HG03139 (cell line): ENCODE results near the gene HTR1E.
"Not testable (repeated sequence)": the region's sequence is repeated elsewhere in the genome, so short reads cannot be mapped to it uniquely, and the experiment has no call there.

Experiments used
- ATAC-seq: cut with Tn5 transposase; IDR thresholded peaks from one replicate; pipeline ENCODE4 v1.9.1; 2021; ENCODE audit not compliant: unreplicated experiment

The HTR1E gene, protein sequence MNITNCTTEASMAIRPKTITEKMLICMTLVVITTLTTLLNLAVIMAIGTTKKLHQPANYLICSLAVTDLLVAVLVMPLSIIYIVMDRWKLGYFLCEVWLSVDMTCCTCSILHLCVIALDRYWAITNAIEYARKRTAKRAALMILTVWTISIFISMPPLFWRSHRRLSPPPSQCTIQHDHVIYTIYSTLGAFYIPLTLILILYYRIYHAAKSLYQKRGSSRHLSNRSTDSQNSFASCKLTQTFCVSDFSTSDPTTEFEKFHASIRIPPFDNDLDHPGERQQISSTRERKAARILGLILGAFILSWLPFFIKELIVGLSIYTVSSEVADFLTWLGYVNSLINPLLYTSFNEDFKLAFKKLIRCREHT

DNA sequence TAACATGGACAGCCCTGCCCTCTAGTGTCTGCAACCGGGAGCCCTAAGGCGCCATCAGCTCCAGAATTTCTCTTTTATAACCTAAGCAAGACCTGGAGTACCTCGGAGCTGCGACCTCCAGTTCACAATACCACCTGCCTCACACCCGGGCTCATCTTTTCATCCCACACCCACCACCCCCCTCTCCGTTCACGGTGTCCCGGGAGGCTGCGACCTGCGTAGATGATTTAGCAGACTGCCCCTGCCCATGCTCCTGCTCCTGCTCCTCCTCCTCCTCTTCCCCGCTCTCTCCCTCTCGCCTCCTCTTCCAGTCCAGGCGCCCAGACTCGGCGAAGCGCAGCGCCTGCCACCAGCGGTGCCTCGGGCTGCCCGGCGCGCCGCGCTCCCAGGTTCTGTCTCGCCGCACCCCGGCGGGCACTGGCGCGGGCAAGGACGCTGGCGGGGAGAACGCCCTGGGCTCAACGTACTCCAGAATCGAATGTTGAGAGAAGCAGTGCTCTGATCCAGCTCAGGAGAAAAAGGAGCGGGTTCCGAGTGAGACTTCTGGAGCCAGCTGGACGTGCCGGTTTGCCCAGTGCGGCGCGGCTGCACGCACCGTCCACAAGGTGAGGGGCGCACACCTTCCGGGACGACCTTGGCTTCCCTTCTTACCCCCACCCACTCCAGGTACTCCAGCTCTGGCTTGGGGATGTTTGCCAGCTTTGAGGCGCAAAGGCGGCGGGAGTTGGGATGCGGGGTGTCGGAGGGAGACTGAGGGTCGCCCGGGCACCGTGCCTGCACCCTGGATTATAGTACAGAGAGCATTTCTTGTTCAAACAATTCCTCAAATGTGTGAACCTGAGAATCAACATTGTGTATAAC lies at the start of gene HTR1E:
Gene HTR1E (plus strand): TSS at position 310 of the 861 bp plus-strand sequence. CDS start 77,807 bp downstream, outside the sequence.
- ATAC-seq: peak; percentile 65

DNA sequence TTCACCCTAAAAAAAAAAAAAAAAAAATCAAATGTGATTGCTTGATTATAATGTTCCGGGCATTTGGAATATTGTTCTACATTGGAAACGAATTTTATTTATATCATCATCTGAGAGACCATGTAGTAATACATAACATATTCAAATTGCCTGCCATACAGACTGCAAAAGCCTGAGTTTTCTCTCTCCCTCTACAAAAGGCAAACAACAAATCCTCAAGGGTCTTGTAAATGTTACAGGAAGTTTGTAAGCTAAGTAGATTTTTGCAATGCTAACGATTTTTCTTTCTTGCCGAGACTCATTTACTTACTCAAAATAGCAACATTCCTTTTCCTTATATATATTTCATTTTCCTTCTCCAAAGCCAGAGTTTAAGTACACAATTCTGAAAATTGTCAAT lies 49.0 kb upstream of the HTR1E start:
- ATAC-seq: no peak

DNA sequence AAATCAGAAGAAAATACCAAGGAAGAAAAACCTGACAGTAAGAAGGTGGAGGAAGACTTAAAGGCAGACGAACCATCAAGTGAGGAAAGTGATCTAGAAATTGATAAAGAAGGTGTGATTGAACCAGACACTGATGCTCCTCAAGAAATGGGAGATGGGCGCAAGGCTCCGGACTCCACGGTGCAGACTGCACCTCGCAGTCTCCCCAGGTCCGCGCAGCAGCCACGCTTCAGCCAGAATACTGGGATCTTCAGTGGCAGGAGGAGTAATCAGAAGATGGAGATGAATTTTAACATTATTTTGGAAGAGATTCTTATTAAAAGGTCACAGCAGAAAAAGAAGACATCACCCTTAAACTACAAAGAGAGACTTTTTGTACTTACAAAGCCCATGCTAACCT lies 40.1 kb upstream of the HTR1E start:
- ATAC-seq: not testable (repeated sequence)

DNA sequence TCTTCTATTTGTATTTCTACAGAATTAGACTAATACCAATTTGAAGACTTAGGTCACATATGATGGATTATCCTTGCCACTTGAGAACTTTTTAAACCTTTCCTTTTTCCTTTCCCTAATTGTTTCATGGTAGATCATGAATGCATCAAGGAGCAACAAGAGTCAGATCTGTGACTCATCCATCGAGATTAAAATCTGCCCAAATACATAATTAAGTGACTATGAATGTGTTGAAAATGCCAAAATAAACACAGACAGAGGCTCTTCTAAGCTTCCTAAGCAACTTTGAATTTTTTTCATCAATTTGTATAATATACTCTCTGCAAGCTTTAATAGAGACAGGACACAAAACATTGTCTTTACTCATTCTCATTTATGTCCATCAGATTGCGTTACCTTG lies 23.5 kb upstream of the HTR1E start:
- no peak for ATAC-seq

DNA sequence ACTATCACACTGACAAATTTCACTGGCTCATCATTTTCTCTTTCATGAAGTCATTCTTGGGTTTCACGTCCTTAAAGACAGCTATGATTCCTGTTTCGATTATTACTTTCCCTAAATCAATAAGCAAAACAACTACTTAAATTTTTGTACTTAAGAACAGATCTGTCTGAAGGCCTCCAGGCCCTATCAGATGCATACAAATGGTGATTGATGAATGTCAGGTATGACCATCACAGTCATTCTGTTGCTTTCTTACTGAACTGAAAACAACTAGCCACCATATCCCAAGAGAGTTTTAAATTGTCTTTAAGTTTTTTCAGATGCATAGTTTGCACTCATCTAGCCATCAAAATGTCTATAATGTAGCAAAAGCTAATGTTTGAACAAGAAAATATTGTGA lies 20.9 kb upstream of the HTR1E start:
- no peak for ATAC-seq

DNA sequence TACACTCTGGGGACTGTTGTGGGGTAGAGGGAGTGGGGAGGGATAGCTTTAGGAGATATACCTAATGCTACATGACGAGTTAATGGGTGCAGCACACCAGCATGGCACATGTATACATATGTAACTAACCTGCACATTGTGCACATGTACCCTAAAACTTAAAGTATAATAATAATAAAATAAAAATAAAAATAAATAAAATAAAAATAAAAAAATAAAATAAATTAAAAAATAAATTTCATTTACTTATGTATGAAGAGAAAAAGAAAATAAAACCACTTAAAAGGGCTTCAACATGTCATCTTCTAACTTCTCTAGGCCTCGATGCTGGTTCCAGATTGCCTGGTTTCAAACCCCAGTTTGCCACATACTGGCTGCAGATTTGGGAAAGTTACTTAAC lies 10.2 kb upstream of the HTR1E start:
- not testable (repeated sequence) for ATAC-seq

DNA sequence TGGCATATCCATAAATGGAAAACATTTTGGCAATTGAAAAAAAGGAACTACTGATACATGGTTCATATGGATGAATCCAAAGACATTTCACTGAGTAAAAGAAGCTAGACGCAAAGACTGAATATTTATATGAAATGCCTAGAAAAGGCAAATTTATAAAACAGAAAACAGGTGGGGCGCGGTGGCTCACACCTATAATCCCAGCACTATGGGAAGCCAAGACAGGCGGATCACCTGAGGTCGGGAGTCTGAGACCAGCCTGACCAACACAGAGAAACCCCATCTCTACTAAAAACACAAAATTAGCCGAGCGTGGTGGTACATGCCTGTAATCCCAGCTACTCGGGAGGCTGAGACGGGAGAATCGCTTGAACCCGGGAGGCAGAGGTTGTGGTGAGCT lies 9.5 kb upstream of the HTR1E start:
- not testable (repeated sequence) for ATAC-seq

DNA sequence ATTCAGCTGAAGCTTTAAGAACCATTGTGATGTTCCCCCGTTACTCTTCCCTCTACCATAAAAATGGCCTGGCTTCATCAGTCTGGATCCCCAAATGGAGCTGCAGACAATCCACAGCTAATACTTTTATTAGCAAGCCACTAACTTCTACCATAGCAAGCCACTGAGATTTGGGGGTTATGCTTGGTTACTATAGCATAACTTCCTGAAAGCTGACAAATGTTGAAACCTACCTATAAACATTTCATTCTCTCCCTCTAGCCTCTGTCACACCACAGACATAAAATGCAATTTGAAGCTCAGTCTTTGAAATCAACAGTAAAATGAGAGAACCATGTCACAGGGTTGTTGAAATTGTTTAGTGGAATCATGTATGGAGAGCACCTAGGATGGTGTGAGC lies 3.0 kb upstream of the HTR1E start:
- no peak for ATAC-seq

DNA sequence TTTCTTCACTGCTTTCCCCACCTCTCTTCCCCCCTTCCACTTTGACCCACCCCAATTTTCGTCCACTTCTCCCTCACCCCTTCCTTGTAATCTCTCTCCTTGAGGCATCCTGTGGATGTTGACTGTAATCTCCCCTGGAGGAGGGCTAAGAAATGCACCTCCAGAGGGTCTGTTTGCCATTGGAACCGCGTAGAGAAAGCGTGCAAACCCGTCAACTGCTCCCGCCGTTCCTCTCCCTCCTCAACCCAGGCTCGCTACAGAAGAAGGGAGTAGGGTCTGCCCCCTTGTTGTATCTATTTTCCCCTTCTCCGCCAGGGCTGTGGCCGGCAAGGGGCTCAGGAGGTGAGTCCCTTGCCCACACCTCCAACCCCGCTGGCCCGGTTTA lies 502 bp upstream of the HTR1E start:
- no peak for ATAC-seq

DNA sequence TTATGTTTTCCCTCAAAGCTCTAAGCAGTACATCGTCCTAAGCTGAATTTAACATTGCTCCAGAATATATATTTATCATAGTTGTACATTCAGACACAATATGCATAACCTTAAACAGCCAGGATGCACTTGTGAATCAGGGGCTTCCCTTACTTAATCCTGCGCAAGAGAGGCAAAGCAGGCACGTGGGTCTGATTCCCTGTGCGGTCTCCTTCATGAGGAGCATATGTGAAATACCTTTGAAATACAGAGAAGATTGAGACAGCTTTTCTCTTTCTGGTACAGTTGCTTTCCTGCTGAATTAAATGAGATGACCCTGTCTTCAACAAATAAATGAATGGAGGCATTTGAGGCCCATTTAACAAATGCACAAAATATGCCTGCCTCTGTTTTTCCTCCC lies 1.5 kb downstream of the HTR1E start:
- no peak for ATAC-seq

DNA sequence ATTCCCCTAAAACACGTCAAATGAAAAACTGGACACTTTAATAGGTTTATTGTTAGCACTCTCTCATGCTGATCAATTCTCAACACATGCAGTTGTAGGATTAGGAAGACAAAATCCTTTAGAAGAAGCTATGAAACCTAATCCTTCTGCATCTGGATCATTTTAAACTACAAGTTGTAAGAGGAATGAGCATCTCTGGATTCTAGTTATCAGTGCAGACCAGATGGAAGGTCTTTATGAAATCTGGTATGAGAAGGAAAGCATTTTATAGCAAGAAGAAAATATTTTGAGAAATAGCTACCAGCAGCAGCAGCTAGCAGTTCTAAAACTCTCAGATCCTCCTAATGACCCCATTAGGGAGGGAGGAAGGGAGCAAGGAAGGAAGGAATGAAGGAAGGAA lies 4.1 kb downstream of the HTR1E start:
- no peak for ATAC-seq

DNA sequence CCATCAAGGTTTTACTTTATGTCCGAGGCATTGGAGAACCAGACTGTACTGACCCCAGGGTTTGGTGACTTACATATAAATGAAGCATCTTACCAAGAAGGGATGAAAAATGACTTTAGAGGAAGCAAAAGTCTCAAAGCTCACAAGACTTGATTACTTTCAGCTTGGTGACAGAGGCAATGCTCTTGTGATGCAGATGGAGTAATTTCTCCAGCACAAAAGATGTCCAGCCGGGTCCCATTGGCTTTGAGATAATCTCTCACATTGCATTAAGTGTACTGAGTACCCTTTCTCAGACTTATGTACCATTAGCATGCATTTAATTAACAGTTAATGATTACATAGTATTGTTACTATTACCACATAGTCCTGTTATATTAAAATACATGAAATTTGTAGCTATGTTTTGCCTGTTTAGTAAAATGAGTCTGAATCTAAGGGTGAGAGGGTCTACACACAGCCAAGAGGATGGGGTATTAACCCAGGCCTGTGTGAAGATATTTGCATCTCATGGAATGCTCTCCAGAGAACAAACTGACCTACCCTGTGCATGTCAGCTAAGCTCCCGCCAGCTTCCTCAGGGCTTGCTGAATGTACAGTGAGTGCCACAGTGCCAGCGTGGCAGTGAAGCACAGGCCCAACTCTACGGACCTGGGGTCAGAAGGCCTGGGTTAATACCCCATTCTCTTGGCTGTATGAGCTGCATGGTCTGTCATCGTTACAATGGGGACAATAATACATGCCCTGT lies 5.6 kb downstream of the HTR1E start:
- no peak for ATAC-seq

DNA sequence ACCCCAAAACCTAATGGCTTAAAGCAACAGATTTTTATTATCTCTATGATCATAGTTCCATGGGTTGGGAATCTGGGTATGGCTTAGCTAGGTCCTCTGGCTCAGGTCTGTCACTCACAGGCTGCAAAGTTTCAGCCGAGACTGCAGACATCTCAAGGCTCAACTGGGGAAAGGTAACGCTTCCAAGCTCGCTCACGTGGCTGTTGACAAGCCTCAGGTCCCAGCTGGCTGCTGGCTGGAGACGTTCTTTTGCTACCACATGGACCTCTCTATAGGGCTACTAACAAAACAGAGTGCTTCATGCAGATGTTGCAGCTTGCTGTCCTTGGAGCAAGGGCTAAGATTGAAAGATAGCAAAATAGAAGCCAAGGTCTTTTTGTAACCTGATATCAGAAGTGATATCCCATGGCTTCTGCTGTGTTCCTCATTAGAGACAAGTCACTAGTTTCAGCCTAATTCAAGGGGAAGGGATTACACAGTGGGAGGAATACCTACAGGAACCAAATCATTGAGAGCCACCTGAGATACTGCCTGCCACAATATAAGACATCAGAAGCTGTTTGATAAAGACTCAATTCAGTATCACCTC lies 6.6 kb downstream of the HTR1E start:
- no peak for ATAC-seq

DNA sequence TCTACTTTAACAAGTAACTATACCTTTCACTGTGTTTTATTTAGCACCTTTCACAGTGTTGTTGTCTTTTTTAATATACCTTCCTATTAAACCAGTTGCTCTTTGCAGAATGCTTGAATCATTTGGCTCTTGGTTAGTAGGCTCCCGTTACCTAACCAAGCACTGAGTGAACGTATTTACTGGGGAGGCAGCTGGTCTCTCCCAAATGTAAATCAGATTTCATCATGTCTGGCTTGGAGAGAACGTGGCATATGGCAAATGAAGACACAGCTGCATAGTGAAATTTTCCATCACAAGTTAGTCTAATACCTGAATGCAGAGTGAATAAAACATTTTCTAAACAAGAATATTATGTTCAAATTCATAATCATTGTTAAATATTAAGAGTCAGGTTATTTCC lies 12.4 kb downstream of the HTR1E start:
- ATAC-seq: no peak

DNA sequence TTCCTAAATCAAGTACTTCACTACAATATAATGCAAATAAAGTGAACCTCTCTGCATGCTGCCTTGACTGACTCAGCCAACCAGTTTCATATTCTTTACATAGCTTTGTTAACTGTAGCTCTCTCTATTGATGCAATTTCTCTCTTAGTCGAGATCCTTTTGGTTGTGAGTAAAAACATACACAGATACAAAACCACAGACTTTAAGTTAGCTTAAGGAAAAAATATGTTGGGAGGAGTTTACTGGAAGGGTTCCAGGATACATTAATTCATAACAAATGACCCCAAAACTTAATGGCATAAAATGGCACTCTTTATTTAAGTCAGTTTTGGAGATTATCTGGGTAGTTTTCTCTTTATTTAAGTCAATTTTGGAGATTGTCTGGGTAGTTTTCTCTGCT lies 15.7 kb downstream of the HTR1E start:
- ATAC-seq: no peak

DNA sequence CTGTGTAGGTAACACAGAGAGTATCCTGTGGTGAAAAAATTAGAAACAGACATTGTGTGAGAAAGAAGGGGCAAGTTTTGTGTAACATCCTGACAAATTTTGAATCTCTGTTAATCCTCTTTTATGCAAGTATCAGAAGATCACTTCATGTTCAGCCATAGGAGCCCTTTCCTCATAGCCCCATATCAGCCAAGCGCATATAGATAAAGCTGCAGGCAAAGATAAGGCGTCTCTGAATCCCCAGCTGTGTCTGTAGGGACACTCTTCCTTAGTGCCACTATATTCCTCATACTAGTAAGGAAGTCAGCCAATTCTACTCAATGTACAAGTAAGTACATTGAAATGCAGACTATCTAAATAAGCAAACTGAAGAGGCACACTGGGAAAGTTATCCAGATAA lies 22.3 kb downstream of the HTR1E start:
- no peak for ATAC-seq

DNA sequence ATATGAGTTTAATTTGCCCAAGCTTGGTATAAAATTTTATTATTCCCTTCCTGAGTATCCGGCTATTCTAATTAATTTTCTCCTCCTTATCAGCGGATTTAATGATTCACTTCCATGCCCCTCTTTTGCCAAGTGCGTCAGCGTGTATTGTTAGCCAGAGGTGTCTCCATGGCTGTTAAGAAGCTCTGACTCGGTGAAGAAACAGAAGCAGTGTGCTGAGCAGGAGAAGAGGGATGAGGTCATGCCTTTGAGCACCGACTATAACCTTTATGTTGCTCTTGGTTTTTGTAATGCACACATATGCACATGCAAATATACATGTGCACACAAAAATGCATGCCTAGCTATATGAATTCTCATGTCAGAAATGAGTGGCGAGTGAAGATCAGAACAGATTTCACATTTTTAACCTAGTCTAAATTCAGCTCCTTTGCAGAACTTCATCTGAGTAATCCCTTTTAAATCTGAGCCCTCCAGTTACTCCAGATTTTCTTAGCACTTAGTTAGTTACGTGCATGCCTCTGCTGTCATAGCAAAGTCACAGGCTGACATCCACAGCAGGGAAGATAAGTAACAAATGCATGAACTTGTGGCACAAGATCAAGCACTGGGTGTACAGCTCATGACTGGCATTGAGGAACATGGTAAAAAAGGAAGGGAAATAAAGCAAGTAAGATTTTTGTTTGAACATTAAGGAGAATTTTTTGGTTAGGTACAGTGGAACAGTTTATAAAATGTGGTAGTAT lies 24.3 kb downstream of the HTR1E start:
- no peak for ATAC-seq

DNA sequence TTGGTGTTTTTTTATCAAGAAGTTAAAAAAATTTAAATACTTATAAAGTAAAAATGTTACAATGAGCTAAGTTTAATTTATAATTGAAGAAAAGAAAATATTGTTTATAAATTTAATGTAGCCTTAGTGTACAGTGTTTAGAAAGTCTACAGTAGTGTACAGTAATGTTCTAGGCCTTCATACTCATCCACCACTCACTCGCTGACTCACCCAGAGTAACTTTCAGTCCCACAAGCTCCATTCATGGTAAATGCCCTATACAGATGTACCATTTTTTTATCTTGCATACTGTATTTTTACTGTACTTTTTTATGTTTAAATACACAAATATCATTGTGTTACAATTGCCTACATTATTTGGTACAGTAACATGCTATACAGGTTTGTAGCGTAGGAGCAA lies 26.0 kb downstream of the HTR1E start:
- ATAC-seq: no peak

DNA sequence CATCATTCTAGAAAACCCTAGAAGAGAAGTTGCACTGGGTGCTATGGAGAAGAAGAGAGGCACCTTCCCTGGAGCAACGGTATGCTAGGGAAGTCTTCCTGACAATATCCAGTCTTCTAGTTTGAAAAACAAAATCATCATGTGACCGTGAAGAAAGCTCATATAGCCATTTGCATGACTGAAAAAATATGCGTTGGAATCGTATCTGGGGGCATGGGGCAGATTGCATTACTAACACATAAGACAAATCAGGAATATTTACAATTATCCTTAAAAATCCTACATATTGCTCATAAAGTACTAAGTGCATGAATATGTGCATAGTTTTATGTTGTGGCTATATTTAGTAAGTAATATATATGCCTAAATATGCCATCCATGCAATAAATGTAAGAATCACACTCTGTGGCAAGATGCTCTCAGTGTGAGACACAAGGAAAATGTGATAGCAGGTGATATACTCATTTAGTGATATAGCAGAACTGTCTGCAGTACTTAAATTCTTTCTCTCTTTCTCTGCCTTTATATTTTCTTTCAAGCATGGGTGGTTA lies 26.8 kb downstream of the HTR1E start:
- ATAC-seq: no peak

DNA sequence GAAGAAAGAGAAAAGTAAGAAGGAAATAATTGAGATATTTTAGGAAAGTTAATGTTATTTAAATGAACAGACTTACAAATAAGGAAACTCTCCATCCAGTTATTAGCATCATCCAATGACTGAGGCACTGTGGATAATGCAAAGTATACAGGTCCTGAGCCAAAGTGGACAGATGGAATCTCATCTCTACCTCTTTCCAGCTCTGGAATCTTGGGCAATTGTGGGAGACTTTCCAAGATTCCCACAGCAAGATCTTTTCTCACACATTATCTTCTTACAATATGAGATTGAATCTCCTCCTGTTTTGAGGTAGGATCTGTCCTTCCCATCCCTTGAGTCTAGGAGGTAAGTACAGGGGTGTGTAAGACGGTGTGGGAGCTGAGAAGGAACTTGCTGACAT lies 28.9 kb downstream of the HTR1E start:
- no peak for ATAC-seq
